ENCODE data around the gene TOMM34. TPM values are rescaled to one million over a fixed set of nuclear protein-coding genes. Genes with fewer than 3 reads are reported as not detected.

TOMM34 gene
- total and polyA plus RNA-seq, 2 experiments from 2014 or later, result 63.4 to 63.8 TPM

DNA sequence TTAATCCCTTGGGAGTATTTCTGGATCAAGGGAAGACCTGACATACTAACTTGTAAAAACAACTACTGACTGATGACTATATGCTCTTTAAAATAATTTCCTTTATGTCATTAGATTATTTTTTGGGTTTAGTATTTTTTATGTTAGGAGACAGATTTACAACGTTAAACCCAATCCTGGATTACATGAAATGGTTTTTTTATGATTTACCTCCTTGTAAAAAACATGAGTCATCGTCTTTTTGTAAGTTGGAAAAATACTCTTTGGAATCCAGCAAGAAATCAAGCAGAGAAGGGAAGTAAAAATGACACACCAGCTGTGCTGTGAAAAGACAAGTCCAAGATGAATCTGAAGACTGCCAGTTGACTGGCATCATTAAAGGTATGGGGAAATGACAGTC is 12.9 kb upstream of the TOMM34 start:
- Histone ChIP-seq H3K36me3 (ENCODE audit: low read depth) (peaks cover 38% of the 10 kb centered on the region), H3K27me3 (replicated peaks; ENCODE audit: insufficient read depth) (no peaks in the 10 kb centered on the region), H3K9me2 (ENCODE audit: insufficient read depth) (no peaks in the 10 kb centered on the region), H4K20me1 (ENCODE audit: insufficient read depth) (peaks cover 4% of the 10 kb centered on the region; the same call in 1 of the 2 replicates), H3K27ac (no peak overlapping the region), H3K9ac (no peak overlapping the region), H3F3A (ENCODE audit: insufficient read depth) (no peaks in the 10 kb centered on the region), H3K9me3 (ENCODE audit: low read depth) (no peaks in the 10 kb centered on the region), H3K79me2 (ENCODE audit: insufficient read depth) (peaks cover 61% of the 10 kb centered on the region), H3K4me3 (no peak overlapping the region), H3K4me2 (ENCODE audit: unreplicated experiment) (no peak overlapping the region), H2AFZ (no peak overlapping the region), H3K4me1 (ENCODE audit: insufficient read depth) (peaks cover 17% of the 10 kb centered on the region; the same call in 1 of the 2 replicates)
- peak; percentile 44 for DNase-seq
- TF ChIP-seq EZH2 (IDR thresholded peaks at IDR 0.05; ENCODE audit: insufficient read depth, poor library complexity, severe bottlenecking) (no peak), EZH2phosphoT487 (IDR thresholded peaks at IDR 0.05; ENCODE audit: insufficient read depth, low read depth) (no peak)
- in situ Hi-C loops (cut with MboI), result no loop called here
- WGBS, 2 experiments (ENCODE audit: low coverage in 1 of 2, low lambda C conversion rate in 2 of 2, missing lambda C conversion rate in 2 of 2), result 58 to 59% methylated on average over 2 of the region's 2 CpGs

DNA sequence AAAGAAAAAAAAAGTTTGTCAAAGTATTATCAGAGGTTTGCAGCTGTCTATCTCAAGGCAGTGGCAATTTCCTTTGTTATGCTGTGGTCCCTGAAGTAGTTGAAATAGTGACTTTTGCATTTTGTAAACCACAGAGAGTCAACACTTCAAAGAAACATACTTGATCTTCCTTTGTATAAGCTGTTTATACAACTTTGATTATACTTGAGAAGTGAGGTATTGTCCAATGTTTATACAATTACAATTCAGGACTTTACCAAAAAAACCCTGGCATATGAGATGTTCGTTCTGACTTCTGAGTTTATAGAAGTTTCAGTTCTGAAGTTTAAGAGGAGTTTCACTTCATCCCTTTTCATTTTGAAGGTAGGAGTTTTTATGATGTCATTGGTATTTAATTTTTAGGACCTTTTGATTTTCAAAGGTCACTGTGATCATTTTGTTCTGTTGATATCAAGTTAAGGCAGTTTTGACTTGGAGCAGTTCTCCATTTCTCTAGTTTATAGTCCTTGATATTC is 10.1 kb upstream of the TOMM34 start:
- H3K4me2 ChIP-seq (ENCODE audit: unreplicated experiment), result no peak overlapping the region
- H3K9me3 ChIP-seq (ENCODE audit: low read depth), result no peaks in the 10 kb centered on the region
- H3K27me3 ChIP-seq (replicated peaks; ENCODE audit: insufficient read depth), result no peaks in the 10 kb centered on the region
- no peak for DNase-seq
- H4K20me1 ChIP-seq (ENCODE audit: insufficient read depth), result peaks cover 4% of the 10 kb centered on the region; the same call in 1 of the 2 replicates
- no peak overlapping the region for H2AFZ ChIP-seq
- peaks cover 72% of the 10 kb centered on the region for H3K79me2 ChIP-seq (ENCODE audit: insufficient read depth)
- no peak overlapping the region for H3K9ac ChIP-seq
- peaks cover 29% of the 10 kb centered on the region for H3K36me3 ChIP-seq (ENCODE audit: low read depth)
- no peaks in the 10 kb centered on the region for H3K9me2 ChIP-seq (ENCODE audit: insufficient read depth)
- TF ChIP-seq EZH2 (IDR thresholded peaks at IDR 0.05; ENCODE audit: insufficient read depth, poor library complexity, severe bottlenecking), result no peak
- H3F3A ChIP-seq (ENCODE audit: insufficient read depth), result peaks cover 7% of the 10 kb centered on the region; the same call in 1 of the 2 replicates
- peaks cover 26% of the 10 kb centered on the region; the same call in 1 of the 2 replicates for H3K4me1 ChIP-seq (ENCODE audit: insufficient read depth)
- 58 to 74% methylated on average over 1 of the region's 1 CpG for WGBS, 2 experiments (ENCODE audit: low coverage in 1 of 2, low lambda C conversion rate in 2 of 2, missing lambda C conversion rate in 2 of 2)
- in situ Hi-C loops (cut with MboI), result no loop called here
- no peak overlapping the region for H3K4me3 ChIP-seq
- H3K27ac ChIP-seq, result no peak overlapping the region

DNA sequence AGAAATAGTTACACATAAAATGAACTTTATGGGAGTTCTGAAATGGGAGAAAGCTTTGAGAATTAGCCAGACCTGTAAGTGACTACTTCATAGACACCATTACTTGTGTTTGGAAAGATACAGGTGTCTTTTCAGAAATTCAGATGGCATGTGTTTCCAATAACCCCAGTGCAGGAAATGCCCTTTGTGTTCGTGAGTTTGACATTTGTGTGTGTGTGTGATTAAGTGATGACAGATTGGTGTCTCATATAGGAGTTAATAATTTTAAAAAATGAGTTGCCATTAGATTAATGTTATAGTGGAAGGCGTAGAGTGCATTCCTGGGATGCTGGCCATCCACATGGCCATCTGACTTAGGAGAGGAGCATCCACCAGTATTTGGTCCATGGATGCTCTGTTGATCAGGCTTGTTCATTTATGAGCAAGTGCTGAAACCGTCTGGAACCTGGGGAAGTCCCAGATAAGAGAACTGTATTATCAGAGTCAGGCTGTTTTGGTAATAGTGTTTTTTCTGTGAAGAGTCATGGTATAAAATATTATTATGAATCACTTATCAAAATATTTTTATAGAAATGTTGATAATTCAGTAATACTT is 9.2 kb upstream of the TOMM34 start:
- Histone ChIP-seq H3K36me3 (ENCODE audit: low read depth) (peaks cover 20% of the 10 kb centered on the region), H3K9ac (no peak overlapping the region), H3F3A (ENCODE audit: insufficient read depth) (peaks cover 7% of the 10 kb centered on the region; the same call in 1 of the 2 replicates), H3K27me3 (replicated peaks; ENCODE audit: insufficient read depth) (no peaks in the 10 kb centered on the region), H3K4me3 (no peak overlapping the region), H3K79me2 (ENCODE audit: insufficient read depth) (peaks cover 71% of the 10 kb centered on the region), H2AFZ (no peak overlapping the region), H3K4me1 (ENCODE audit: insufficient read depth) (peaks cover 26% of the 10 kb centered on the region; the same call in 1 of the 2 replicates), H3K4me2 (ENCODE audit: unreplicated experiment) (no peak overlapping the region), H3K27ac (no peak overlapping the region), H3K9me2 (ENCODE audit: insufficient read depth) (no peaks in the 10 kb centered on the region), H3K9me3 (ENCODE audit: low read depth) (no peaks in the 10 kb centered on the region), H4K20me1 (ENCODE audit: insufficient read depth) (peaks cover 4% of the 10 kb centered on the region; the same call in 1 of the 2 replicates)
- in situ Hi-C loops (cut with MboI), result no loop called here
- 16 to 21% methylated on average over 3 of the region's 3 CpGs for WGBS, 2 experiments (ENCODE audit: low coverage in 1 of 2, low lambda C conversion rate in 2 of 2, missing lambda C conversion rate in 2 of 2)
- no peak for DNase-seq
- TF ChIP-seq EZH2phosphoT487 (IDR thresholded peaks at IDR 0.05; ENCODE audit: insufficient read depth, low read depth) (no peak), EZH2 (IDR thresholded peaks at IDR 0.05; ENCODE audit: insufficient read depth, poor library complexity, severe bottlenecking) (no peak)

DNA sequence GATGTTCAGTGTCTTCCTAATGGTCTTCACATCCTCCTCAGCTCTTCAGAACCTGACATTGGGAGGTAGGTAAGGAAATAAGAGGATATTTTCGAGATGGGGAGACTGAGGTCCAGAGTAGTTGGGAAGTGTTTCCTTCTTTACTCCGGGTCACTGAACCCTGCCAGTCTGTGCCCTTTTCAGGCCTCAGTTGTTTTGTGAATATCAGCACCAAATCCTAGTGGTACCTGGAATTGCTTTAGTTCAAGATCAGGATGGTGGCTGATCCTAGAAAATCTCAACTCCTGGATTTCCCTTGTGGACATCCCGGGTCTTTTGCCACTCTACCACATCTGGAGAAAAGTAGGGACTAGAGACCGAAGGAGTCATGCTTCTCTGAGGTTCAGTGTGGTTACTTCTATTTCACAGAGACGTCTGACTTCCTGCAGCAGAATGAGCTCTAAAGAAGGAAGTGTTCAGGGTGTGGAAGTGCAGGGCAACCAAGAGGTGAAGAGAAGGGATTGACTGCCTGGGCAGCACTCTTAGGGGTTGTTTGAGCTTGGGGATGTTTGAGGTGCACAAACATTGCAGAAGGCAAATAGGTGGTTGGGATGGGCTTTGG is 7.1 kb upstream of the TOMM34 start:
- Histone ChIP-seq H3K9me3 (ENCODE audit: low read depth) (no peaks in the 10 kb centered on the region), H3K79me2 (ENCODE audit: insufficient read depth) (peaks cover 60% of the 10 kb centered on the region), H4K20me1 (ENCODE audit: insufficient read depth) (peaks cover 4% of the 10 kb centered on the region; the same call in 1 of the 2 replicates), H3K27ac (no peak overlapping the region), H3F3A (ENCODE audit: insufficient read depth) (peaks cover 7% of the 10 kb centered on the region; the same call in 1 of the 2 replicates), H3K36me3 (ENCODE audit: low read depth) (peaks cover 4% of the 10 kb centered on the region), H3K4me2 (ENCODE audit: unreplicated experiment) (peak overlapping the region; percentile 95), H3K9ac (peak overlapping the region; percentile 92), H3K4me1 (ENCODE audit: insufficient read depth) (peaks cover 26% of the 10 kb centered on the region; the same call in 1 of the 2 replicates), H3K27me3 (replicated peaks; ENCODE audit: insufficient read depth) (no peaks in the 10 kb centered on the region), H3K4me3 (peak overlapping the region; percentile 90), H3K9me2 (ENCODE audit: insufficient read depth) (no peaks in the 10 kb centered on the region), H2AFZ (peak overlapping the region; percentile 96)
- WGBS, 2 experiments (ENCODE audit: low coverage in 1 of 2, low lambda C conversion rate in 2 of 2, missing lambda C conversion rate in 2 of 2), result 16 to 21% methylated on average over 5 of the region's 5 CpGs
- in situ Hi-C loops (cut with MboI), result no loop called here
- DNase-seq, result peak; percentile 51
- TF ChIP-seq EZH2phosphoT487 (IDR thresholded peaks at IDR 0.05; ENCODE audit: insufficient read depth, low read depth) (no peak), EZH2 (IDR thresholded peaks at IDR 0.05; ENCODE audit: insufficient read depth, poor library complexity, severe bottlenecking) (no peak)
